Muscle layer of duodenum (tissue), 2 donors: ENCODE measurements around the gene CPEB3.
"Not testable (repeated sequence)": the region's sequence is repeated elsewhere in the genome, so short reads cannot be mapped to it uniquely, and the experiment has no call there.

ENCODE experiments used
- H3K27ac ChIP-seq: one replicate; pipeline ENCODE4 v1.7.0; 2013; ENCODE audit warnings: mild to moderate bottlenecking, low read length
- H3K27me3 ChIP-seq: one replicate; pipeline ENCODE4 v1.7.0; 2013; ENCODE audit warnings: low read depth, mild to moderate bottlenecking, control low read depth, low read length
- H3K36me3 ChIP-seq, 2 donors: one replicate each; pipeline ENCODE4 v1.7.0; 2013; ENCODE audit warnings: low read length in 2 of 2, control low read depth in 1 of 2, mild to moderate bottlenecking in 1 of 2; ENCODE audit not compliant: insufficient read depth in 2 of 2, control insufficient read depth in 1 of 2
- H3K4me1 ChIP-seq, 2 donors: one replicate each; pipeline ENCODE4 v1.7.0; 2013; ENCODE audit warnings: low read length in 2 of 2, mild to moderate bottlenecking in 2 of 2, control low read depth in 1 of 2, moderate library complexity in 1 of 2; ENCODE audit not compliant: insufficient read depth in 2 of 2, control insufficient read depth in 1 of 2
- H3K4me3 ChIP-seq, 2 donors: one replicate each; pipeline ENCODE4 v1.7.0; 2013; ENCODE audit warnings: low read length in 2 of 2, low read depth in 1 of 2, mild to moderate bottlenecking in 1 of 2
- H3K9me3 ChIP-seq, 2 donors: one replicate each; pipeline ENCODE4 v1.7.0; 2013; ENCODE audit warnings: low read length in 2 of 2, control low read depth in 1 of 2, mild to moderate bottlenecking in 1 of 2; ENCODE audit not compliant: control insufficient read depth in 1 of 2
- donor health status: healthy.

Gene CPEB3

GRCh38 chr10:92290837-92291615, at the start of gene CPEB3, which contains the start of gene MARCHF5:
TSS of gene CPEB3 (minus strand) at chr10:92291078. CDS start at chr10:92240350, 50,728 bp downstream.
TSS of gene MARCHF5 (plus strand) at chr10:92291167. CDS start at chr10:92291495, 328 bp downstream.
- H3K4me3 ChIP-seq, result peak within 1 kb of the TSS; percentile 96 to 98
- no peaks in the 10 kb centered on the region for H3K9me3 ChIP-seq
- peak within 1 kb of the TSS; percentile 95 for H3K27ac ChIP-seq
- H3K4me1 ChIP-seq, result peaks cover 6 to 16% of the 10 kb centered on the region in 2 donors
- no peaks in the 10 kb centered on the region for H3K27me3 ChIP-seq
- peaks cover 0 to 11% of the 10 kb centered on the region in 2 donors for H3K36me3 ChIP-seq

DNA sequence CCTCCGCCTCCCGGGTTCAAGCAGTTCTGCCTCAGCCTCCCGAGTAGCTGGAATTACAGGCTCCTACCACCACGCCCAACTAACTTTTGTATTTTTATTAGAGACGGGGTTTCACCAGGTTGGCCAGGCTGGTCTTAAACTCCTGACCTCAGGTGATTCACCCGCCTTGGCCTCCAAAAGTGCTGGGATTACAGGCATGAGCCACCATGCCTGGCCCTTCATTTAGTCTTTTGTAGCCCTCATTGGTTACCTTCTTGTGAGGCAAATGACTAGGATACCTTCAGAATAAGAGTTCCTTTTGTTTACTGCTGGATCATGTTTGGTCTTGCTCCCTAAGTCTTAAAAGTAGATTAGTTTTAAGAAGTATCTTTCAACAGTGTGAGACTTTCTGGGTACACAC, 39.0 kb upstream of the CPEB3 start:
- not testable (repeated sequence) for H3K4me1 ChIP-seq, H3K9me3 ChIP-seq, H3K36me3 ChIP-seq, H3K27me3 ChIP-seq, H3K4me3 ChIP-seq, H3K27ac ChIP-seq

- Histone ChIP-seq H3K4me3 (no peak overlapping the region), H3K27ac (no peak overlapping the region), H3K36me3 (no peaks in the 10 kb centered on the region), H3K9me3 (no peaks in the 10 kb centered on the region), H3K27me3 (no peaks in the 10 kb centered on the region), H3K4me1 (peaks cover 0 to 6% of the 10 kb centered on the region in 2 donors)
Observed at GRCh38 chr10:92328993-92329392, 38.1 kb upstream of the CPEB3 start.

DNA sequence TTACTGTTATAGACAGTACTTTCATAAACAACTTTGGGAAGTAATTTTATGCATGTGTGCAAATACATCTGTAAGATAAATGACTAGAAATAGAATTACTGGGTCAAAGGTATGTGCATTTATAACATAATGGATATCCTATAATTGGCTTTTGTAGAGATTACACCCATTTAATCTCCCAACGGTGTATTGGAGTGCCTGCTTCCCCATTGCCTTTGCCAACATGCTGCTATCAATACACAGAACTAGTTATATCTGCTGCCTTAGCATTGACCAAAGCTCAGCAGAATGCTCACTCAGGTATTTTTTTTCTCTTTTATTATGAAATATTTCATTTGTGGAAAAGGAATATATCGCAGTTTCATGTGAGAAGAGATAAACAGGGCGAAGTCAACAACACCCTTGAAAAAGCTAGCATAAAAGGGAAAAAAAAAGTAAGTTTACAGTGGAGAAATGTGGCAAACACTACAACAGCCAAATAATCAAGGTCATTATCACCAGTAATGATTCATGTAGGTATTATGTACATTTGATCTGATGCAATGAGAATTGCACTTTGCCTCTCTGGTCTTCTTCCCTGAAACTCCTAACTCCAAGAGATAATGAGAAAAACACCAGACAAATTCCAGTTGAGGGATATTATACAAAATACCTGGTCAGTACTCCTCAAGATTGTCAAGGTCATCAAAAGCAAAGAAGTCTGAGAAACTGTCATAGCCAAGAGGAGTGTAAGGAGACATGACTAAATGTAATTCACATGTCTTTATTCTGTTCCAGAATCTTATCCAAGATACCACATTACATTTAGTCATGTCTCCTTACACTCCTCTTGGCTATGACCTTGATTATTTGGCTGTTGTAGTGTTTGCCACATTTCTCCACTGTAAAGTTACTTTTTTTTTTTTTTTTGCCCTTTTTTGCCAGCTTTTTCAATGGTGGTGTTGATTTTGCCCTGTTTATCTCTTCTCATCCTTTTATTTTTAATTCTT, 36.9 kb upstream of the CPEB3 start:
- Histone ChIP-seq H3K9me3 (no peaks in the 10 kb centered on the region), H3K27me3 (no peaks in the 10 kb centered on the region), H3K27ac (no peak overlapping the region), H3K36me3 (no peaks in the 10 kb centered on the region), H3K4me3 (no peak overlapping the region), H3K4me1 (peaks cover 0 to 6% of the 10 kb centered on the region in 2 donors)

DNA sequence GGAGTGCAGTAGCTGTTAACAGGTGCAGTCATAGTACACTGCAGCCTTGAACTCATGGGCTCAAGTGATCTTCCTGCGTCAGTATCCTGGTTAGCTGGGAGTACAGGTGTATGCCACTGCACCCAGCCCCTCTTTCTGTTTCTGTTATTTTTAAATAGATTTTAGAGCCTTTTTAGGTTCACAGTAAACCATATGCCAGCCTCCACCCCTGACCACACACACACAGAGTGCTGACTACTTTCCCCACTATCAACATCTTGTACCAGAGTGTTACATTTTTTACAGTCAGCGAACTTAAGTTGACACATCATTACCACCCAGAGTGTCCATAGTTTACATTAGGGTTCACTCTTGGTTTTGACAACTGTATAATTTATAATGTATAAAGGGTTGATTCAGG, 32.2 kb upstream of the CPEB3 start:
- no peaks in the 10 kb centered on the region for H3K9me3 ChIP-seq
- H3K27ac ChIP-seq, result no peak overlapping the region
- no peaks in the 10 kb centered on the region for H3K27me3 ChIP-seq
- H3K36me3 ChIP-seq, result peaks cover 0 to 5% of the 10 kb centered on the region in 2 donors
- peaks cover 0 to 3% of the 10 kb centered on the region in 2 donors for H3K4me1 ChIP-seq
- H3K4me3 ChIP-seq, result no peak overlapping the region

GRCh38 chr10:92316610-92317009, 25.7 kb upstream of the CPEB3 start:
- H3K4me3 ChIP-seq, result no peak overlapping the region
- H3K9me3 ChIP-seq, result no peaks in the 10 kb centered on the region
- no peaks in the 10 kb centered on the region for H3K4me1 ChIP-seq
- no peaks in the 10 kb centered on the region for H3K27me3 ChIP-seq
- peaks cover 3 to 17% of the 10 kb centered on the region in 2 donors for H3K36me3 ChIP-seq
- H3K27ac ChIP-seq, result no peak overlapping the region

GRCh38 chr10:92313750-92314149, 22.9 kb upstream of the CPEB3 start:
- Histone ChIP-seq H3K9me3 (no peaks in the 10 kb centered on the region), H3K4me3 (no peak overlapping the region), H3K27ac (no peak overlapping the region), H3K27me3 (no peaks in the 10 kb centered on the region), H3K36me3 (peaks cover 9 to 14% of the 10 kb centered on the region in 2 donors), H3K4me1 (no peaks in the 10 kb centered on the region)

DNA sequence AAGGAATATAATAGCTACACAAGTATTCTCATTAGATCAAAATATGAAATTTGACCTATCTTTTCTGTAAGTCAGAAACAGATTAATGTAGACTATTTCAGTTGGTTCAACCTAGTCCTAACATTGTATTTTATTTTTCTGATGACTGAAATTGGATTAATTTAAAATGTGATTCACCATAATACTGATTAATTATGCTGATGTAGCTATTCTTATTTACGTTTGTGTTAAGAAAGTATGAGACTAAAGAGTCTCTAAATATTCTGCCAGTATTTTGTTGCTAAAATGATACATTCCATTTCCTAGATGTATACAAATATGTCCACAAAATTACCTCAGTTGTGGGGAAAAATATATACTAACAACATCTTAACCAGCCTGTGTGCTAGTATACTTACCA, 18.4 kb upstream of the CPEB3 start:
- H3K4me3 ChIP-seq, result no peak overlapping the region
- peaks cover 9 to 10% of the 10 kb centered on the region in 2 donors for H3K36me3 ChIP-seq
- H3K4me1 ChIP-seq, result no peaks in the 10 kb centered on the region
- no peaks in the 10 kb centered on the region for H3K27me3 ChIP-seq
- H3K27ac ChIP-seq, result no peak overlapping the region
- no peaks in the 10 kb centered on the region for H3K9me3 ChIP-seq

- H3K27me3 ChIP-seq, result no peaks in the 10 kb centered on the region
- H3K4me3 ChIP-seq, result no peak overlapping the region
- H3K4me1 ChIP-seq, result no peaks in the 10 kb centered on the region
Observed at GRCh38 chr10:92305133-92306072, 14.5 kb upstream of the CPEB3 start.

DNA sequence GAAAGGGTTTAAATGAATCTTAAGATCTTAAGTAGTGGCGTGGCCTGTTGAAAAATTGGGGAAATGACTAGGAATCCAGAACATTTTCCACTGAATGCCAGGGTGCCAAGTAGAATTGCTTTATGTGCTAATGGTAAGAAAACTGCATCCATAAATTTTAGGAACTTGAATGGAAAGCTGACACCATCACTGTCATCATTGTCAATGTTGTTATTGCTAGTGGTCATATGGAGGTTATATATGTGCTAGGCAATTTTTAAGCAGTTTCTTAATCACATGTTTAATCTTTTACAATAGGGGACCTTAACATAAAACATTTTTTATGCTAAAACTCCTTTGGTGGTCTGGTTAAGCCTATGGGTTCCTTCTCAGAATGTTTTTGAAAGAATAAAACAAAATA, 13.2 kb upstream of the CPEB3 start:
- H3K9me3 ChIP-seq, result no peaks in the 10 kb centered on the region
- H3K27me3 ChIP-seq, result no peaks in the 10 kb centered on the region
- no peaks in the 10 kb centered on the region for H3K36me3 ChIP-seq
- H3K4me1 ChIP-seq, result no peaks in the 10 kb centered on the region
- no peak overlapping the region for H3K4me3 ChIP-seq
- H3K27ac ChIP-seq, result no peak overlapping the region

More at GRCh38 chr10:92305133-92306072, 14.5 kb upstream of the CPEB3 start:
- H3K36me3 ChIP-seq, result no peaks in the 10 kb centered on the region
- H3K9me3 ChIP-seq, result no peaks in the 10 kb centered on the region
- no peak overlapping the region for H3K27ac ChIP-seq
